ENCODE results near the gene ZNF664.
A peak's percentile ranks its signal among the peaks of the same experiment; 100 is the strongest.

The ZNF664 gene

GRCh38 chr12:123960029-123960735 lies 12.8 kb upstream of the ZNF664 start:
- DNase-seq, result no peak

GRCh38 chr12:123960856-123961255 lies 12.2 kb upstream of the ZNF664 start:
- DNase-seq, result no peak

- no peak for DNase-seq
Observed at GRCh38 chr12:123961585-123962345, 11.2 kb upstream of the ZNF664 start.

- no peak for DNase-seq
Observed at GRCh38 chr12:123962513-123962912, 10.5 kb upstream of the ZNF664 start.

- DNase-seq, result no peak
Observed at GRCh38 chr12:123963821-123964220, 9.2 kb upstream of the ZNF664 start.

GRCh38 chr12:123965382-123965781 lies 7.6 kb upstream of the ZNF664 start:
- no peak for DNase-seq

- no peak for DNase-seq
Observed at GRCh38 chr12:123966596-123966995, 6.4 kb upstream of the ZNF664 start.

GRCh38 chr12:123967121-123967586 lies 5.9 kb upstream of the ZNF664 start:
- no peak for DNase-seq

- no peak for DNase-seq
Observed at GRCh38 chr12:123971449-123971769, 1.6 kb upstream of the ZNF664 start.

- peak; percentile 15 for DNase-seq
Observed at GRCh38 chr12:123971770-123972456, 1.1 kb upstream of the ZNF664 start.

GRCh38 chr12:123973552-123974341 lies 732 bp downstream of the ZNF664 start:
- peak; percentile 25 for DNase-seq

- no peak for DNase-seq
Observed at GRCh38 chr12:123976227-123976826, 3.3 kb downstream of the ZNF664 start.

GRCh38 chr12:123979566-123979965 lies 6.6 kb downstream of the ZNF664 start:
- DNase-seq, result no peak

GRCh38 chr12:123982269-123982668 lies 9.3 kb downstream of the ZNF664 start:
- no peak for DNase-seq

- peak; percentile 13 for DNase-seq
Observed at GRCh38 chr12:123983822-123984485, 10.9 kb downstream of the ZNF664 start.

- DNase-seq, result no peak
Observed at GRCh38 chr12:123984903-123985302, 11.9 kb downstream of the ZNF664 start.

GRCh38 chr12:123986374-123986965 lies 13.5 kb downstream of the ZNF664 start:
- DNase-seq, result no peak

GRCh38 chr12:123987022-123987421 lies 14.0 kb downstream of the ZNF664 start:
- no peak for DNase-seq

- no peak for DNase-seq
Observed at GRCh38 chr12:123989168-123989567, 16.2 kb downstream of the ZNF664 start.

- DNase-seq, result no peak
Observed at GRCh38 chr12:123989753-123990152, 16.7 kb downstream of the ZNF664 start.

GRCh38 chr12:123990511-123990910 lies 17.5 kb downstream of the ZNF664 start:
- no peak for DNase-seq

All from stimulated activated CD4-positive, alpha-beta T cell treated with anti-CD3 and anti-CD28 coated beads, Interleukin-12 subunit alpha, Interleukin-12 subunit beta, amount 100 ng/mL, for 4 hours (primary cell).